Loucy (cell line): Measurements from ENCODE around the gene SNX27.
"Not testable (repeated sequence)": the region's sequence is repeated elsewhere in the genome, so short reads cannot be mapped to it uniquely, and the experiment has no call there.

Source experiments
- H2AFZ ChIP-seq: fragments of 200-600 bp; sonication (generic); 2 replicates; pipeline ENCODE4 v1.6.0; 2016; ENCODE audit warnings: antibody characterized with exemption, mild to moderate bottlenecking, low read length, moderate library complexity
- H3F3A ChIP-seq: fragments of 200-600 bp; 2 replicates; pipeline ENCODE4 v1.6.0; 2016; ENCODE audit warnings: antibody characterized with exemption, low read depth, mild to moderate bottlenecking
- H3K27me3 ChIP-seq: fragments of 200-600 bp; sonication (generic); 2 replicates; pipeline ENCODE4 v1.6.1; 2014; ENCODE audit warnings: low read length, mild to moderate bottlenecking; ENCODE audit not compliant: insufficient read depth, poor library complexity, severe bottlenecking
- H3K36me3 ChIP-seq: fragments of 200-600 bp; sonication (generic); 2 replicates; pipeline ENCODE4 v1.6.1; 2016; ENCODE audit warnings: low read length; ENCODE audit not compliant: insufficient read depth
- H3K4me1 ChIP-seq: fragments of 200-600 bp; sonication (generic); 2 replicates; pipeline ENCODE4 v1.5.1; 2014; ENCODE audit warnings: low read length, mild to moderate bottlenecking; ENCODE audit not compliant: insufficient read depth, poor library complexity, severe bottlenecking
- H3K4me2 ChIP-seq: fragments of 200-600 bp; sonication (generic); 2 replicates; pipeline ENCODE4 v1.6.0; 2014; ENCODE audit warnings: antibody characterized with exemption, low read length, low read depth, mild to moderate bottlenecking; ENCODE audit not compliant: poor library complexity, severe bottlenecking
- H3K4me3 ChIP-seq: fragments of 200-600 bp; sonication (generic); 2 replicates; pipeline ENCODE4 v1.5.1; 2014; ENCODE audit warnings: low read length, mild to moderate bottlenecking, mixed read lengths; ENCODE audit not compliant: poor library complexity, severe bottlenecking
- H3K79me2 ChIP-seq: fragments of 200-600 bp; sonication (generic); 2 replicates; pipeline ENCODE4 v1.6.1; 2014; ENCODE audit warnings: low read length; ENCODE audit not compliant: insufficient read depth
- H3K9ac ChIP-seq: fragments of 200-600 bp; sonication (generic); 2 replicates; pipeline ENCODE4 v1.6.0; 2014; ENCODE audit warnings: mild to moderate bottlenecking, low read depth, low read length, moderate library complexity; ENCODE audit not compliant: poor library complexity, severe bottlenecking
- H3K9me2 ChIP-seq: fragments of 200-600 bp; sonication (generic); replicated peaks from 2 replicates; pipeline ENCODE4 v1.6.1; 2016; ENCODE audit warnings: low read depth, low read length, mixed read lengths
- H3K9me3 ChIP-seq: fragments of 200-600 bp; sonication (generic); 2 replicates; pipeline ENCODE4 v1.6.1; 2014; ENCODE audit warnings: mild to moderate bottlenecking, antibody characterized with exemption, low read length, low read depth; ENCODE audit not compliant: insufficient read depth
- H4K20me1 ChIP-seq: fragments of 200-600 bp; sonication (generic); 2 replicates; pipeline ENCODE4 v1.6.0; 2014; ENCODE audit warnings: antibody characterized with exemption, low read length, mild to moderate bottlenecking; ENCODE audit not compliant: insufficient read depth, poor library complexity, severe bottlenecking
- CTCF ChIP-seq: fragments of 200-600 bp; sonication (generic); conservative IDR thresholded peaks from 2 replicates; pipeline ENCODE4 v1.5.1; 2014; ENCODE audit warnings: mild to moderate bottlenecking, antibody characterized with exemption, low read length
- EZH2phosphoT487 ChIP-seq: fragments of 200-600 bp; IDR thresholded peaks from 2 replicates; pipeline ENCODE4 v1.6.1; 2018; ENCODE audit warnings: antibody characterized with exemption, mild to moderate bottlenecking, moderate library complexity, borderline replicate concordance

SNX27 gene

GRCh38 chr1:151638812-151639211 is 27.0 kb downstream of the SNX27 start:
- Histone ChIP-seq H3K36me3 (peaks cover 14% of the 10 kb centered on the region; the same call in 1 of the 2 replicates), H3F3A (no peaks in the 10 kb centered on the region), H3K4me3 (no peak overlapping the region), H3K9me2 (no peaks in the 10 kb centered on the region), H3K9me3 (no peaks in the 10 kb centered on the region), H2AFZ (no peak overlapping the region), H3K9ac (no peak overlapping the region), H3K4me2 (no peak overlapping the region), H3K27me3 (no peaks in the 10 kb centered on the region), H3K79me2 (peaks cover 6% of the 10 kb centered on the region; the same call in 1 of the 2 replicates), H3K4me1 (no peaks in the 10 kb centered on the region), H4K20me1 (peaks cover 2% of the 10 kb centered on the region)
- no peak for TF ChIP-seq EZH2phosphoT487

GRCh38 chr1:151639466-151639865 is 27.6 kb downstream of the SNX27 start:
- Histone ChIP-seq H3K36me3 (peaks cover 14% of the 10 kb centered on the region; the same call in 1 of the 2 replicates), H2AFZ (no peak overlapping the region), H3K9ac (no peak overlapping the region), H3K4me1 (no peaks in the 10 kb centered on the region), H3K4me3 (no peak overlapping the region), H3K9me3 (no peaks in the 10 kb centered on the region), H3K27me3 (no peaks in the 10 kb centered on the region), H3K79me2 (peaks cover 6% of the 10 kb centered on the region; the same call in 1 of the 2 replicates), H3F3A (no peaks in the 10 kb centered on the region), H3K4me2 (no peak overlapping the region), H4K20me1 (peaks cover 3% of the 10 kb centered on the region), H3K9me2 (no peaks in the 10 kb centered on the region)
- TF ChIP-seq CTCF (no peak), EZH2phosphoT487 (no peak)

- Histone ChIP-seq H3K4me1 (no peaks in the 10 kb centered on the region), H3F3A (no peaks in the 10 kb centered on the region), H2AFZ (no peak overlapping the region), H3K9ac (no peak overlapping the region), H3K27me3 (no peaks in the 10 kb centered on the region), H3K9me3 (no peaks in the 10 kb centered on the region), H3K9me2 (no peaks in the 10 kb centered on the region), H4K20me1 (peaks cover 9% of the 10 kb centered on the region), H3K4me2 (no peak overlapping the region), H3K79me2 (peaks cover 5% of the 10 kb centered on the region; the same call in 1 of the 2 replicates), H3K4me3 (no peak overlapping the region), H3K36me3 (peaks cover 14% of the 10 kb centered on the region; the same call in 1 of the 2 replicates)
- no peak for TF ChIP-seq EZH2phosphoT487
- TF ChIP-seq CTCF = no peak
These were observed 29.4 kb downstream of the SNX27 start for GRCh38 chr1:151641229-151641628.

DNA sequence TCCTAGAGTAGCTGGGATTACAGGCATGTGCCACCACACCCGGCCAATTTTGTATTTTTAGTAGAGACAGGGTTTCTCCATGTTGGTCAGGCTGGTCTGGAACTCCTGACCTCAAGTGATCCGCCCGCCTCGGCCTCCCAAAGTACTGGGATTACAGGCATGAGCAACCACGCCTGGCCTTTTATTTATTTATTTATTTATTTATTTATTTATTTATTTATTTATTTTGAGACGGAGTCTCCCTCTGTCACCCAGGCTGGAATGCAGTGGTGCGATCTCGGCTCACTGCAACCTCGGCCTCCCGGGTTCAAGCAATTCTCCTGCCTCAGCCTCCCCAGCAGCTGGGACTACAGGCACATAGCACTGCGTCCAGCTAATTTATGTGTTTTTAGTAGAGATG is 31.2 kb downstream of the SNX27 start:
- not testable (repeated sequence) for H3K4me2 ChIP-seq, H3K4me3 ChIP-seq, H3K9me2 ChIP-seq, H4K20me1 ChIP-seq, H3K9ac ChIP-seq, H2AFZ ChIP-seq, H3K9me3 ChIP-seq, H3F3A ChIP-seq, H3K27me3 ChIP-seq, H3K79me2 ChIP-seq, H3K4me1 ChIP-seq
- H3K36me3 ChIP-seq = peaks cover 14% of the 10 kb centered on the region; the same call in 1 of the 2 replicates
